ENCODE data around the gene SPPL2A.

DNA sequence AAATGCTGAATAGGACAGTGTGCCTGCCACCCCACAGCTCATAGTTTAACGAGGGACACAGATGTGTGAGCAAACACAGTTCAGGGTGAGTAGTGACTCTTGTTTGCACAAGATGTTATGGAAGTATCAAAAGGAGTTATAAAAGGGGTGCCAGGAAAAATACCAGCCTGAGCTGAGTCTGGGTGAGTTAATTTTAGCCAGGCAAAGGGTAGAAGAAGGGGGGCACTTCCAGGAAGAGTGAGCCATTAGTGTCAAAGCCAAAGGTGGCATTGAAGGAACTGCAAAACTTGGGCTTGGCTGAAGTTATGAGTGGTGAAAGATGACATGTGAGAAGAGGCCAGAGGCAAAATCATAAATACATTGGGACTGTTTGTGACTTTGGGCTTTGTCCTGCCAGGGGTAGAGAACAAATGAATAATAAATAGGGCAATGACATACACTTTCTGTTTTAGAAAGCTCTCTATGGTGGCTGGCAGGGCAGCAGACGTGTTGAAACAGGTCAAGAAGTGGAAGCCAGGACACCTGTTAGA lies 1.9 kb upstream of the SPPL2A start:
- TF ChIP-seq, protein P1, sequence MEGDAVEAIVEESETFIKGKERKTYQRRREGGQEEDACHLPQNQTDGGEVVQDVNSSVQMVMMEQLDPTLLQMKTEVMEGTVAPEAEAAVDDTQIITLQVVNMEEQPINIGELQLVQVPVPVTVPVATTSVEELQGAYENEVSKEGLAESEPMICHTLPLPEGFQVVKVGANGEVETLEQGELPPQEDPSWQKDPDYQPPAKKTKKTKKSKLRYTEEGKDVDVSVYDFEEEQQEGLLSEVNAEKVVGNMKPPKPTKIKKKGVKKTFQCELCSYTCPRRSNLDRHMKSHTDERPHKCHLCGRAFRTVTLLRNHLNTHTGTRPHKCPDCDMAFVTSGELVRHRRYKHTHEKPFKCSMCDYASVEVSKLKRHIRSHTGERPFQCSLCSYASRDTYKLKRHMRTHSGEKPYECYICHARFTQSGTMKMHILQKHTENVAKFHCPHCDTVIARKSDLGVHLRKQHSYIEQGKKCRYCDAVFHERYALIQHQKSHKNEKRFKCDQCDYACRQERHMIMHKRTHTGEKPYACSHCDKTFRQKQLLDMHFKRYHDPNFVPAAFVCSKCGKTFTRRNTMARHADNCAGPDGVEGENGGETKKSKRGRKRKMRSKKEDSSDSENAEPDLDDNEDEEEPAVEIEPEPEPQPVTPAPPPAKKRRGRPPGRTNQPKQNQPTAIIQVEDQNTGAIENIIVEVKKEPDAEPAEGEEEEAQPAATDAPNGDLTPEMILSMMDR (IDR thresholded peaks at IDR 0.05; ENCODE audit: low read depth, low read length, missing input control), result no peak
- no peak for TF ChIP-seq YY1 (IDR thresholded peaks at IDR 0.05)
- no peak for TF ChIP-seq SP1 (IDR thresholded peaks at IDR 0.05)
- TF ChIP-seq RAD21 (IDR thresholded peaks at IDR 0.05), result no peak
- no peak for TF ChIP-seq EGR1 (IDR thresholded peaks at IDR 0.05; ENCODE audit: low read depth in 2 of 2)

Data from liver (tissue), 3 donors.